CD4-positive, alpha-beta T cell treated with Interleukin-1 beta for 1 hour (primary cell): ENCODE results near the gene PSAPL1.
"Not testable (repeated sequence)": the region's sequence is repeated elsewhere in the genome, so short reads cannot be mapped to it uniquely, and the experiment has no call there.

Experiments
- DNase-seq, 2 donors: peaks; one replicate each; pipeline ENCODE4 v3.0.0-alpha.2; 2020 to 2022

Gene PSAPL1

DNA sequence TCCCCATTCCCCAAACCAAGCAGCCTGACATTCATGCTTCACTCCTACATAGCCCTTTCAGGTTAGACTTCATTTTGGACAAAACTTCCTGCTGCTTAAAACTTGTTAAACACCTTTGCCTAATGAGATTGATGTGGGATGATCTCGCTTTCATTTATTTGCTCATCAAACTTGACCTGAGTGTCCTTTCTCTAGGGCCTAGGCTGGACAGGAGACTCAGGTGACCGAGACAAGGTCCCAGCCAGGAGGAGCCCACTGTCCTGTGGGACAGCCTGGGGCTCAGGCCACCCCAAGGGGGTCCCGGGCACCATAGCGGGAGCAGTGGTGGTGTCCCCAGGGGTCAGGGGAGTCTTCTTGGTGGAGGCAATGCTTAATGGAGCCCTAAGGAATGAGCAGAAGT, 23.7 kb upstream of the PSAPL1 start:
- DNase-seq: no peak

GRCh38 chr4:7458066-7458425, 23.3 kb upstream of the PSAPL1 start:
- no peak for DNase-seq

- DNase-seq: no peak
Measured at GRCh38 chr4:7457201-7458065, 22.7 kb upstream of the PSAPL1 start.

GRCh38 chr4:7452802-7453201, 18.1 kb upstream of the PSAPL1 start:
- DNase-seq: not testable (repeated sequence)

- no peak for DNase-seq
Measured at GRCh38 chr4:7451800-7452199, 17.1 kb upstream of the PSAPL1 start.

- DNase-seq: no peak
Measured at GRCh38 chr4:7451434-7451789, 16.7 kb upstream of the PSAPL1 start.

- no peak for DNase-seq
Measured at GRCh38 chr4:7450775-7451433, 16.2 kb upstream of the PSAPL1 start.

DNA sequence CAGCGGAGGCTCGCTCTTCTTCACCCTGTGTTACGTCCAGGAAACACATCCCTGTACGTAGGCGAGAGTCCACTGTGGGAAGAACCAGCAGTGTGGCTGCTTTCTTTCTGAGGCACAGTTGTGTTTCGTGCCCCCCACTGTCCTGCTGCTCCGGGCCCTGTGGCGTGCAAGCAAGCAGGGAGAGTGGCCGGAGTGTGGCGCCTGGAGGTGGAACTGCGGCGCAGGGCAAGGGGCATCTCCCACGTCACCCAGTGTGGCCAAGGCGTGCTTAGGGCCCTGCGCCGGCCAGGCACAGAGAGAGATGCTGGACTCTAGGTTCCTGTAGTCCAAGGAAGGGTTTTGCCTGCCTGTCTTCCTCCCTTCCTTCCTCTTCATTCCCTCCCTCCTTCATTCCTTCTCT, 13.3 kb upstream of the PSAPL1 start:
- no peak for DNase-seq

DNA sequence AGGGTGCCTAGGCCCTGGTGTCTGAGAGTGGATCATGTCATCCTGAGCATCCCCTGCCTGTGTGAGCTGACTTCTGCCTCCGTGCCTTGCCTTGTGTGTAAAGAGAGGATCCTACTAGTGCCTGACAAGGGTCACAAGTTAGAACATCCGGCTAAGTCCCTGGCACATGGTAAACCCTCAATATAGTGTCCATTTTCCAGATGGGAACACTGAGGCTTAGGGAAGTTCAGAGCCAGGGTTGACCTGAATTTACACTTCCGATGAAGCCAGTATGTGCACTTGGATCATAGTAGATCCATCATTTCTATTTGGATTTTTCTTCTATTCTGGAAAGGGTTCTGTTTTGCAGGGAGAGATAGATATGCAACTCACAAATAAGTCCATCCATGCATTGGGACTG, 12.5 kb upstream of the PSAPL1 start:
- DNase-seq: no peak

GRCh38 chr4:7444731-7445130, 10.0 kb upstream of the PSAPL1 start:
- DNase-seq: no peak

DNA sequence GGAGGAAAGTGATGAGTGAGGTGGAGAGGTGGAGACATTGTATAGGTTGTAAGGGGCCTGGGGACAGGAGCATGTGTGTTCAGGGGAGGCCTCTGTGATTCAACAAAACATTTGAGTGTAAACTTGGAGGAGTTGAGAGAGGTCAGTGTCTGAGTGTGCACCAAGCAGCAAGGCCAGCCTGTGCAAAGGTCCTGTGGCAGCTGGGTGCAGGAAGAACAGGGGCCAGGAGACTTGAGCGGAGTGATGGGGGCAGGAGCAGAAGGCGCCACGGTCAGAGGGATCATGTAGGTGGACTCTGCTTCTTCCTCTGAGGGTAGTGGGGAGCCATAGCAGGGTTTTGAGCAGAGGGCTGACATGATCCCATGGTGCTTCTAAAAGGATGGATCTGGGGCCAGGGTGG, 9.6 kb upstream of the PSAPL1 start:
- no peak for DNase-seq

- DNase-seq: no peak
Measured at GRCh38 chr4:7442574-7443162, 7.9 kb upstream of the PSAPL1 start.

DNA sequence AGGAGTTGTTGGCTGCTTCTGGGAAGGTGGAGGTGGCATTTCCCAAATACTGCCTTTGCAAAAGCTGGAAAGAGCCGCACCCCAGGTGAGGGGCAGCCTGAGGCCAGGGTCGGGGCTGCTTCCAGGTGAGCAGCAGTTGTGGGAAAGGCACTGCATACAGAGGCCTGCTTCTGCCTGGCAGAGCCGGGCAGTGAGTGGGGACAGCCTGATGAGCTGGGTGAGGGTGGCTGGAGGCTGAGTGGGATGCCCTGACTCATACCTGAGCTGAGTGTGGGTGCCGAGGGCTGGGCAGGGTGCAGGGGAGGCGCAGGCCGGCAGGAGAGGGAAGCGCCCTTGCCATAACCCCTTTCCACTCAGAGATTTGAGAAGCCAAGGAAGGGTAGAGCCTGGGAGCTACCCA, 6.5 kb upstream of the PSAPL1 start:
- DNase-seq: no peak

DNA sequence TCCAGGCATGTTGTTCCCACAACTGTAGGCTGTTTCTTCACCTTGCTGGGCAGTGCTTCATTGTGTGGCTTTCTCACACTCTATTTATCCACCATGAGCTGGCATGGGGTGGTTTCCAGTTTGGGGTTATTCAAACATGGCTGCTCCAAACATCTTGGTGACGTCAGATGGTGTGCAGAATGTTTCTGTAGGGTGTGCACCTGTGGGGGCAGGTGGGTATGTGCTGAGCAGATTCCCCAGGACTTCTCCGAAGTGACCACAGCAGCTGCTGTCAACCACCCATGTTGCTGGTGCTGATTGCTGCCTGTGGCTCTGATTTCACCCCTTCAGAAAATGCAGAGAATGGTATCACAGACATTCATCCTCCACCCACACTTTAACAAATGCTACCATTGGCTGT, 5.0 kb upstream of the PSAPL1 start:
- DNase-seq: no peak

DNA sequence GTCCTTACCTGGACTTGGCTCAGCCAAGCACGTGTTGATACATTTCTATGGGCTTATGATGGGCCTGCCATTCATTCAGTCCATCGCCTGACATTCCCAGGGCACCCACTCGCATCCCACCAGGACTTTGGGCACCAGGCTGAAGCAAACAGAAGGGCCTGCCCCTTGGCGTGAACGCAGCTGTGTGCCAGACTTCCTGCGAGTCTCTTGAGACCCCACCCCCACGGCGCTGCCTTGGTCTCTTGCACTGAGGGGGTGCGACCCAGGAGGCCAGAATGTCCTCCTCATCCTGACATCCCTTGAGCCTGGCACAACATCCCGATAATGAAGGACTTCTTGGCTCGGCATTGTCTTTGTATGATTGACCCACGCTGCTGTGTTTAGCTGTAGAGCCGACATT, 1.5 kb upstream of the PSAPL1 start:
- DNase-seq: no peak

DNA sequence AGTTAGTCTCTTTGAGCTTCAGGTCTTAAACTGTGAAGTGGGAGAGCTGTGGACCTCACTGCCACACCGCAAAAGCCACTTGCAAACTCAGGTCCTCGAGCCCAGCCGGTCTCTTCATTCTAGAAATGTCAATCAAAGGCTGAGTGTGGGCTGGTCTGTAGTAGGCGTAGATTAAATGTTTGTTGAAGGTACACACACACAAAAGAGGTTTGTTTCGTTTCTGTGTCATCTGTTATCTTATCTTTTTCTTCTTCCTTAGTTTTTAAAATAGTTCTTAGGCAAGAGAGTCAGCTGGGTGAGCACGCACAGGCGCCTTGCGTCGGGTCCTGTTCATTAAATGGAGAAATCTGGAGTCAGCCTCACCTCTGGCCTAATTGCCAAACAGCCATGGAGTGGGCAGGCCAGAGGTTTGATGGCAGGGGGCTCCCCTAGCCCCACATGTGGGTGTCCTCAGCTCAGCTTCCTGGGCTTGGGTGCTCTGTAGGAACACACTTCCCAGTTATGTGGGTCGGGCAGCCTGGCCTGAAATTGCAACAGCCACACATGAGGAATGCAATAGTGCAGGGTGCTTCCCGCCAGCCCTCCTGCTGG, 836 bp upstream of the PSAPL1 start:
- DNase-seq: peak in 1 of 2 donors; percentile 5

- DNase-seq: no peak
Measured at GRCh38 chr4:7434141-7434765, 477 bp downstream of the PSAPL1 start.

DNA sequence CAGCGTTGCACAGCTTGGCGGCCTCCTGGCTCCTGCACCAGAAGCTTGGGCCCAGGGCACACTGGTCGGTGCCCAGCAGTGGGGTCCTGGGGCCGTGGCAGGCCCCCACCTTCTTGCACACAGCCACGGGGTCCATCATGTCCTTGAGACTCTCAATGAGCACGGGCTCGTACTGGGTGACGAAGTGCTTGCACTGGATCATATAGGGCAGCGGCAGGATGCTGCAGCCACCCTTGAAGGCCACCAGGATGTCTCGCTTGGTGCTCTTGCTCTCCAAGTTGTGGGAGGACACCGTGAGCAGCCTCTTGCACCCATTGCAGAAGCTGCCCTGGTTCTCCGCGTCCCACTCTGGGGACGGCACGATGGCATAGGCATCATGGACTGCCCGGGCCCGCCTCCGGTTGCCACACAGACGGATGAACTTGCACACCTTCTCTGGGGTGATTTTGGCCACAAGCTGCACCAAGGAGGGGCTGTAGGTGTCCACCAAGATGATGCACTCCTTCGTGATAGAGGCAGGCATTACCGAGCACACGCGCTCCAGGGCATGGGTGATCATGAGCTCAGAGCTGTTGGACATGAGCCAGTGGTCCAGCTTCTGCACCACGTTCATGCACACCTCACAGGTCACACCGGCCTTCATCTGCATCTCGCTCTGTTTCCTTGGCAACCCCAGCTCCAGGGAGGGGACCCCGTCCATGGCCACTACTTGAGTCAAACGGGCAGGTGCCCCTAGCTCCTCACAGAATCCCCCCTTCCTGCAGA, 1.2 kb downstream of the PSAPL1 start:
- no peak for DNase-seq

DNA sequence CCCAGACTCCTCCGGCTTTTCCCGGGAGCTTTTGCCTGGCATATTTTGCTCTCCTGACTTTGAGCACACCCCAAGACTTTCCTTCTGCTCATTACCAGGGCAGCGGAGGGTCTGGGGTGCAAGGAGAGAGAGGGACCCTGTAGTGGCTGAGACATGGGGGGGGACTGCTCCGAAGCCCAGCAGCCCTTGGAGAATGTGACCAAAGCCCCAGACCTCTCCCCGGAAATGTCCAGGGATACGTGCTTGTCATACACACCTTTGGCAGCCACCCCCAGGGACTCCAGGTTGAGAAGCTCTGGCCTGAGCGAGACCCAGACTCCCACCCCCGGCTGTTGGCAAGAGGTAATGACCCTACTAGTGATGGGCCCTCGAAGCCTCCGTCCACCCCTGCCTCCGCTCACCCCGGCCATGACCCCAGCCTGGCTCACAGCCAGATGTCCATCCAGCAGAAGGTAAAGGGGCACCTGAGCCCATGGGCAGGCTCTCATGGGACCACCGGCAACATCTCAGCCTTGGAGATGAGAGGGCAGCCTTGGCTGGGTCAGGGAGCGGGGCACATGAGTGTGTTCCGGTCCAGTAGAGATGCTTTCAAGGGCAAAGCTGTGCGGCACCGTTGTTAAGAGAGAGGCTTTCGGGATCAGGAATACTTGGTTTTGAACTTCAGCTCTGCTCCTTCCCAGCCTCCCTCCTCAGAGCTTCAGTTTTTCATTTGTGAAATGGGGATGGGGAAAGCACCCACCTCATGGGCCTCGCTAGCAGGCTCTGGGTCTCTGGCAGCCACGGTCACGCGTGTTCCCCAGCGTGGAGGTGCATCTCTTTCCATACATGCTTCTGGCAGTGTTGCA, 2.0 kb downstream of the PSAPL1 start:
- DNase-seq: no peak

- no peak for DNase-seq
Measured at GRCh38 chr4:7431696-7432530, 2.8 kb downstream of the PSAPL1 start.
